ENCODE measurements around the gene NDUFC1. TPM values are rescaled to one million over a fixed set of nuclear protein-coding genes. Genes with fewer than 3 reads are reported as not detected.

NDUFC1 gene
- total and polyA plus RNA-seq, 9 of the 15 experiments (the other 6 are each of a cell fraction or from before 2014, with no cell fraction given): 58.9 to 378 (median 120) TPM

DNA sequence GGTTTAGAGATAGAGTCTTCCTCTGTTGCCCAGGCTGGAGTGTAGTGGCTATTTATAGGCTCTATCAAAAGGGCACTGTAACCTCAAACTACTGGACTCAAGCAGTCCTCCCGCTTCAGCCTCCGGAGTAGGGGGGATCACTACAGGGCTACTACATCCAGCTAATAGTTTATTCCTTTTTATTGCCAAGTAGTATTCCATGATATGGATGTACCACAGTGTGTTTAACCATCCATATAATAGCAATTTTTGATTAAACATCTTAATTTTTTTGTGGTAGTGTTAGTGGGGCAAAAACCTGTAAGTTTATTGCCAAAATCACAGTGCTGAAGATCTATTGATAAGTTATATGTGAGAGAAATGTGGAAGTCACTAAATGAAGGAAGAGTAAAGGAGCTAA, 2.6 kb upstream of the NDUFC1 start:
- CTCF ChIA-PET (ENCODE audit: low intra/inter-chr PET ratio): no interaction called here
- no peak for TF ChIP-seq MITF (IDR thresholded peaks at IDR 0.05)
- TF ChIP-seq STAG1 (CRISPR knock-in tag; IDR thresholded peaks at IDR 0.05; ENCODE audit: borderline replicate concordance): no peak
- TF ChIP-seq ZNF23 (CRISPR knock-in tag; IDR thresholded peaks at IDR 0.05): no peak
- TF ChIP-seq NFIX (CRISPR knock-in tag; IDR thresholded peaks at IDR 0.05; ENCODE audit: low read depth): no peak
- peak in 1 of 2 experiments; percentile 42; a peak in 1 of 4 replicates for TF ChIP-seq KDM1A (IDR thresholded peaks at IDR 0.05)
- TF ChIP-seq ZNF197 (CRISPR knock-in tag; IDR thresholded peaks at IDR 0.05; ENCODE audit: low read depth): no peak
- no peak for TF ChIP-seq NUFIP1 (IDR thresholded peaks at IDR 0.05; ENCODE audit: partially characterized antibody)
- TF ChIP-seq, protein P1, sequence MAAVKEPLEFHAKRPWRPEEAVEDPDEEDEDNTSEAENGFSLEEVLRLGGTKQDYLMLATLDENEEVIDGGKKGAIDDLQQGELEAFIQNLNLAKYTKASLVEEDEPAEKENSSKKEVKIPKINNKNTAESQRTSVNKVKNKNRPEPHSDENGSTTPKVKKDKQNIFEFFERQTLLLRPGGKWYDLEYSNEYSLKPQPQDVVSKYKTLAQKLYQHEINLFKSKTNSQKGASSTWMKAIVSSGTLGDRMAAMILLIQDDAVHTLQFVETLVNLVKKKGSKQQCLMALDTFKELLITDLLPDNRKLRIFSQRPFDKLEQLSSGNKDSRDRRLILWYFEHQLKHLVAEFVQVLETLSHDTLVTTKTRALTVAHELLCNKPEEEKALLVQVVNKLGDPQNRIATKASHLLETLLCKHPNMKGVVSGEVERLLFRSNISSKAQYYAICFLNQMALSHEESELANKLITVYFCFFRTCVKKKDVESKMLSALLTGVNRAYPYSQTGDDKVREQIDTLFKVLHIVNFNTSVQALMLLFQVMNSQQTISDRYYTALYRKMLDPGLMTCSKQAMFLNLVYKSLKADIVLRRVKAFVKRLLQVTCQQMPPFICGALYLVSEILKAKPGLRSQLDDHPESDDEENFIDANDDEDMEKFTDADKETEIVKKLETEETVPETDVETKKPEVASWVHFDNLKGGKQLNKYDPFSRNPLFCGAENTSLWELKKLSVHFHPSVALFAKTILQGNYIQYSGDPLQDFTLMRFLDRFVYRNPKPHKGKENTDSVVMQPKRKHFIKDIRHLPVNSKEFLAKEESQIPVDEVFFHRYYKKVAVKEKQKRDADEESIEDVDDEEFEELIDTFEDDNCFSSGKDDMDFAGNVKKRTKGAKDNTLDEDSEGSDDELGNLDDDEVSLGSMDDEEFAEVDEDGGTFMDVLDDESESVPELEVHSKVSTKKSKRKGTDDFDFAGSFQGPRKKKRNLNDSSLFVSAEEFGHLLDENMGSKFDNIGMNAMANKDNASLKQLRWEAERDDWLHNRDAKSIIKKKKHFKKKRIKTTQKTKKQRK (IDR thresholded peaks at IDR 0.05; ENCODE audit: borderline replicate concordance, low read depth, low read length): no peak
- peak; percentile 53 for TF ChIP-seq RBM25 (IDR thresholded peaks at IDR 0.05; ENCODE audit: low read depth, low read length, severe bottlenecking)
- peak; percentile 91 for TF ChIP-seq ZNF146 (CRISPR knock-in tag; IDR thresholded peaks at IDR 0.05; ENCODE audit: unreplicated experiment)
- TF ChIP-seq NFYB (IDR thresholded peaks at IDR 0.05; ENCODE audit: extremely low read depth, insufficient read length): no peak
- TF ChIP-seq ZNF436 (CRISPR knock-in tag; IDR thresholded peaks at IDR 0.05): no peak
- TF ChIP-seq TRIM25 (IDR thresholded peaks at IDR 0.05; ENCODE audit: borderline replicate concordance): no peak
- no peak for TF ChIP-seq MIER1 (IDR thresholded peaks at IDR 0.05; ENCODE audit: low read depth)
- no peak for TF ChIP-seq ZNF41 (CRISPR knock-in tag; conservative IDR thresholded peaks at IDR 0.05)
- no peak for TF ChIP-seq TRIM28 (IDR thresholded peaks at IDR 0.05)
- no peak for TF ChIP-seq ZNF583 (CRISPR knock-in tag; IDR thresholded peaks at IDR 0.05)
- DNase-seq (ENCODE audit: extremely low read depth in 1 of 4, low spot score in 3 of 4): no peak
- peaks cover 59% of the 10 kb centered on the region for H3K36me3 ChIP-seq (ENCODE audit: control insufficient read depth, insufficient read depth, low read length)
- no TSS peak for BruUV-seq (replicated peaks)
- in situ Hi-C loops (cut with MboI) (no loop called here), intact Hi-C loops (cut with micrococcal nuclease) (no loop called here)
- H3K4me1 ChIP-seq (replicated peaks in 1 of 2; ENCODE audit: control insufficient read depth in 2 of 2, insufficient read depth in 2 of 2, low read length in 2 of 2): peaks cover 0 to 9% of the 10 kb centered on the region in 2 experiments; a peak in 4 of 5 replicates
- POLR2A ChIA-PET: no interaction called here
- no peaks in the 10 kb centered on the region for H3K27me3 ChIP-seq (ENCODE audit: control insufficient read depth in 2 of 2, insufficient read depth in 2 of 2, low read length in 2 of 2)
- H3K4me2 ChIP-seq (ENCODE audit: insufficient read depth, low read length): no peak overlapping the region
- H3K27ac ChIP-seq (ENCODE audit: extremely low read depth, low read depth, low read length): no peak overlapping the region
- FAIRE-seq: no peak
- no peak overlapping the region for H2AFZ ChIP-seq (ENCODE audit: low read depth, low read length)
- 96% methylated on average over 2 of the region's 2 CpGs for WGBS (ENCODE audit: insufficient coverage, low coverage, missing lambda C conversion rate)
- 0 out of 2 replicates have a peak, but pooled peaks cover 7% of the 10 kb centered on the region for H3K9me3 ChIP-seq (replicated peaks; ENCODE audit: control insufficient read depth, insufficient read depth, low read depth, low read length)
- no peak overlapping the region for H3K9ac ChIP-seq (ENCODE audit: insufficient read depth in 1 of 2, low read depth in 2 of 2, low read length in 2 of 2)
- H3K79me2 ChIP-seq (ENCODE audit: control insufficient read depth, insufficient read depth, low read length): peaks cover 100% of the 10 kb centered on the region
- H3K9me1 ChIP-seq (ENCODE audit: control insufficient read depth, insufficient read depth, low read length): no peaks in the 10 kb centered on the region
- peaks cover 9% of the 10 kb centered on the region; the same call in 1 of the 2 replicates for H4K20me1 ChIP-seq (replicated peaks; ENCODE audit: control insufficient read depth, insufficient read depth, low read length)
- ATAC-seq: no peak
- no peak overlapping the region for H3K4me3 ChIP-seq

Data from K562 (cell line).